ENCODE results near the gene EI24. TPM values are rescaled to one million over a fixed set of nuclear protein-coding genes. Genes with fewer than 3 reads are reported as not detected.

EI24 gene
- total and polyA plus RNA-seq, 2 donors (not counting 1 experiment from before 2014, with no cell fraction given), result 94.6 to 180 TPM

- Histone ChIP-seq H3K9me3 (ENCODE audit: control insufficient read depth, insufficient read depth, low read depth, low read length) (no peaks in the 10 kb centered on the region), H3K79me2 (ENCODE audit: control insufficient read depth, insufficient read depth, low read length) (no peaks in the 10 kb centered on the region), H4K20me1 (ENCODE audit: control insufficient read depth, extremely low read depth, insufficient read depth, low read length) (no peaks in the 10 kb centered on the region), H2AFZ (ENCODE audit: low read length) (no peak overlapping the region), H3K4me1 (ENCODE audit: control insufficient read depth, extremely low read depth, insufficient read depth, low read length) (no peaks in the 10 kb centered on the region), H3K4me2 (ENCODE audit: extremely low read depth, insufficient read depth, low read length) (no peak overlapping the region), H3K4me3 (replicated peaks in 1 of 4; ENCODE audit: control extremely low read depth in 1 of 4, insufficient read depth in 1 of 4, low read depth in 3 of 4, low read length in 4 of 4) (no peak overlapping the region), H3K9ac (ENCODE audit: insufficient read depth, low read length) (no peak overlapping the region), H3K27ac (ENCODE audit: insufficient read depth, low read length) (no peak overlapping the region), H3K27me3 (ENCODE audit: control insufficient read depth, insufficient read depth, low read length) (no peaks in the 10 kb centered on the region), H3K36me3 (ENCODE audit: control insufficient read depth, insufficient read depth, low read length) (no peaks in the 10 kb centered on the region)
- no peak for TF ChIP-seq EZH2 (IDR thresholded peaks at IDR 0.05; ENCODE audit: low read length, missing control alignments)
- TF ChIP-seq CTCF (conservative IDR thresholded peaks at IDR 0.05 in 1 of 2, IDR thresholded peaks at IDR 0.05 in 1 of 2; ENCODE audit: low read depth in 1 of 2, low read length in 2 of 2), result no peak
- no peak for DNase-seq (ENCODE audit: low read depth in 2 of 2)
These were observed 4.9 kb upstream of the EI24 start for GRCh38 chr11:125564357-125564756.

GRCh38 chr11:125566235-125566634, 3.0 kb upstream of the EI24 start:
- Histone ChIP-seq H3K9ac (ENCODE audit: insufficient read depth, low read length) (no peak overlapping the region), H3K4me3 (replicated peaks in 1 of 4; ENCODE audit: control extremely low read depth in 1 of 4, insufficient read depth in 1 of 4, low read depth in 3 of 4, low read length in 4 of 4) (no peak overlapping the region), H3K27ac (ENCODE audit: insufficient read depth, low read length) (no peak overlapping the region), H4K20me1 (ENCODE audit: control insufficient read depth, extremely low read depth, insufficient read depth, low read length) (no peaks in the 10 kb centered on the region), H2AFZ (ENCODE audit: low read length) (no peak overlapping the region), H3K27me3 (ENCODE audit: control insufficient read depth, insufficient read depth, low read length) (no peaks in the 10 kb centered on the region), H3K36me3 (ENCODE audit: control insufficient read depth, insufficient read depth, low read length) (no peaks in the 10 kb centered on the region), H3K79me2 (ENCODE audit: control insufficient read depth, insufficient read depth, low read length) (peaks cover 16% of the 10 kb centered on the region), H3K9me3 (ENCODE audit: control insufficient read depth, insufficient read depth, low read depth, low read length) (no peaks in the 10 kb centered on the region), H3K4me2 (ENCODE audit: extremely low read depth, insufficient read depth, low read length) (no peak overlapping the region), H3K4me1 (ENCODE audit: control insufficient read depth, extremely low read depth, insufficient read depth, low read length) (peaks cover 6% of the 10 kb centered on the region)
- no peak for DNase-seq (ENCODE audit: low read depth in 2 of 2)
- TF ChIP-seq EZH2 (IDR thresholded peaks at IDR 0.05; ENCODE audit: low read length, missing control alignments), result no peak
- TF ChIP-seq CTCF (conservative IDR thresholded peaks at IDR 0.05 in 1 of 2, IDR thresholded peaks at IDR 0.05 in 1 of 2; ENCODE audit: low read depth in 1 of 2, low read length in 2 of 2), result no peak

GRCh38 chr11:125569915-125570621, 791 bp downstream of the EI24 start:
- TF ChIP-seq CTCF (conservative IDR thresholded peaks at IDR 0.05 in 1 of 2, IDR thresholded peaks at IDR 0.05 in 1 of 2; ENCODE audit: low read depth in 1 of 2, low read length in 2 of 2), result no peak
- no peak for TF ChIP-seq EZH2 (IDR thresholded peaks at IDR 0.05; ENCODE audit: low read length, missing control alignments)
- H3K9ac ChIP-seq (ENCODE audit: insufficient read depth, low read length), result peak overlapping the region; percentile 96
- peaks cover 6% of the 10 kb centered on the region for H3K4me1 ChIP-seq (ENCODE audit: control insufficient read depth, extremely low read depth, insufficient read depth, low read length)
- H3K27me3 ChIP-seq (ENCODE audit: control insufficient read depth, insufficient read depth, low read length), result no peaks in the 10 kb centered on the region
- H3K79me2 ChIP-seq (ENCODE audit: control insufficient read depth, insufficient read depth, low read length), result peaks cover 19% of the 10 kb centered on the region
- peak overlapping the region; percentile 86 for H2AFZ ChIP-seq (ENCODE audit: low read length)
- peak; percentile 8 to 13 for DNase-seq (ENCODE audit: low read depth in 2 of 2)
- no peaks in the 10 kb centered on the region for H3K9me3 ChIP-seq (ENCODE audit: control insufficient read depth, insufficient read depth, low read depth, low read length)
- H3K27ac ChIP-seq (ENCODE audit: insufficient read depth, low read length), result peak overlapping the region; percentile 88
- peak overlapping the region; percentile 99 for H3K4me2 ChIP-seq (ENCODE audit: extremely low read depth, insufficient read depth, low read length)
- no peaks in the 10 kb centered on the region for H3K36me3 ChIP-seq (ENCODE audit: control insufficient read depth, insufficient read depth, low read length)
- peak overlapping the region; percentile 93 to 98 (median 96) for H3K4me3 ChIP-seq (replicated peaks in 1 of 4; ENCODE audit: control extremely low read depth in 1 of 4, insufficient read depth in 1 of 4, low read depth in 3 of 4, low read length in 4 of 4)
- no peaks in the 10 kb centered on the region for H4K20me1 ChIP-seq (ENCODE audit: control insufficient read depth, extremely low read depth, insufficient read depth, low read length)
